H1 (cell line): ENCODE measurements around the gene FAH. TPM values are rescaled to one million over a fixed set of nuclear protein-coding genes. Genes with fewer than 3 reads are reported as not detected.
A peak's percentile ranks its signal among the peaks of the same experiment; 100 is the strongest.

Experiments
- CTCF ChIA-PET: fragments of 300-600 bp; sonication (Branson Sonifier 250); formaldehyde crosslinking; loops from one replicate; lab custom pipeline; 2021; ENCODE audit not compliant: partially characterized antibody; lab: Charles Lee
- POLR2A ChIA-PET: fragments of 300-600 bp; sonication (Branson Sonifier 250); formaldehyde crosslinking; loops from one replicate; lab custom pipeline; 2021; ENCODE audit warnings: inconsistent platforms; ENCODE audit not compliant: partially characterized antibody; lab: Charles Lee
- DNase-seq, 2 experiments: peaks; one replicate each; pipeline versions ENCODE4 v3.0.0 to v3.0.0-alpha.2; 2010 to 2022; ENCODE audit warnings: low spot score in 2 of 2, low read depth in 1 of 2, mixed read lengths in 1 of 2
- FAIRE-seq: peaks from 2 replicates; lab custom pipeline; 2011; peaks lifted over from hg19 to GRCh38; lab: Jason Lieb, UNC
- H2AFZ ChIP-seq: 2 replicates; pipeline ENCODE4 v1.8.1; 2012; ENCODE audit warnings: low read length, inconsistent platforms
- H2AK5ac ChIP-seq: 2 replicates; pipeline ENCODE4 v1.6.1; 2013; ENCODE audit warnings: low read depth, low read length
- H2BK120ac ChIP-seq: replicated peaks from 2 replicates; pipeline ENCODE3; 2013; ENCODE audit warnings: low read depth, low read length, inconsistent platforms
- H2BK12ac ChIP-seq: 2 replicates; pipeline ENCODE4 v1.6.1; 2013; ENCODE audit warnings: low read depth, low read length
- H2BK15ac ChIP-seq: 2 replicates; pipeline ENCODE4 v1.6.1; 2013; ENCODE audit warnings: low read length
- H2BK20ac ChIP-seq: 2 replicates; pipeline ENCODE4 v1.6.1; 2013; ENCODE audit warnings: low read length
- H2BK5ac ChIP-seq: 2 replicates; pipeline ENCODE4 v1.6.1; 2013; ENCODE audit warnings: low read depth, low read length
- H3K14ac ChIP-seq: 2 replicates; pipeline ENCODE4 v1.6.1; 2013; ENCODE audit warnings: inconsistent platforms; ENCODE audit not compliant: insufficient read length
- H3K18ac ChIP-seq: 2 replicates; pipeline ENCODE4 v1.6.1; 2013; ENCODE audit warnings: low read length; ENCODE audit errors: extremely low read depth
- H3K23ac ChIP-seq: 2 replicates; pipeline ENCODE4 v1.6.1; 2013; ENCODE audit warnings: inconsistent platforms; ENCODE audit not compliant: insufficient read length
- H3K23me2 ChIP-seq: 2 replicates; pipeline ENCODE4 v1.6.1; 2013; ENCODE audit warnings: low read depth, low read length
- H3K27ac ChIP-seq: 2 replicates; pipeline ENCODE4 v1.6.1; 2011; ENCODE audit warnings: low read depth, low read length, inconsistent platforms
- H3K27me3 ChIP-seq, 4 experiments: replicated peaks in 1 of 4; 1 replicate in 1 of 4; 2 replicates in 3 of 4; pipeline versions ENCODE4 v1.6.1 to v1.8.1; 2011 to 2013; ENCODE audit warnings: low read length in 3 of 4, mild to moderate bottlenecking in 3 of 4, inconsistent platforms in 2 of 4, mixed read lengths in 2 of 4, moderate library complexity in 1 of 4; ENCODE audit not compliant: control insufficient read depth in 3 of 4, insufficient read depth in 3 of 4; ENCODE audit errors: extremely low read depth in 1 of 4
- H3K36me3 ChIP-seq, 4 experiments: 2 replicates each; pipeline versions ENCODE4 v1.6.1 to v1.8.1; 2011 to 2013; ENCODE audit warnings: mild to moderate bottlenecking in 4 of 4, low read length in 3 of 4, moderate library complexity in 2 of 4, control low read depth in 1 of 4, inconsistent platforms in 1 of 4; ENCODE audit not compliant: insufficient read depth in 4 of 4, control insufficient read depth in 2 of 4
- H3K4ac ChIP-seq: replicated peaks from 2 replicates; pipeline ENCODE3; 2013; ENCODE audit warnings: low read length, low read depth, mixed read lengths, inconsistent platforms; ENCODE audit not compliant: insufficient read length
- H3K4me1 ChIP-seq, 4 experiments: replicated peaks in 1 of 4; 1 replicate in 1 of 4; 2 replicates in 3 of 4; pipeline versions ENCODE4 v1.6.1 to v1.8.1; 2011 to 2013; ENCODE audit warnings: low read length in 3 of 4, inconsistent platforms in 2 of 4, mixed read lengths in 1 of 4; ENCODE audit not compliant: insufficient read depth in 4 of 4, control insufficient read depth in 3 of 4
- H3K4me2 ChIP-seq, 2 experiments: 2 replicates each; pipeline versions ENCODE4 v1.6.1 to v1.8.1; 2011 to 2013; ENCODE audit warnings: low read depth in 2 of 2, low read length in 2 of 2, control low read depth in 1 of 2, inconsistent platforms in 1 of 2, mild to moderate bottlenecking in 1 of 2; ENCODE audit not compliant: insufficient read depth in 1 of 2
- H3K4me3 ChIP-seq, 4 experiments: fragments of 200-600, 300-600 bp in 1 of 4; sonication (generic), shearing (Covaris generic), sonication (Bioruptor Twin) in 1 of 4; 2 replicates each; pipeline versions ENCODE4 v1.5.1 to v1.8.1; 2011 to 2016; ENCODE audit warnings: low read length in 4 of 4, low read depth in 3 of 4, control low read depth in 2 of 4, inconsistent platforms in 2 of 4, mild to moderate bottlenecking in 2 of 4, mixed read lengths in 1 of 4, moderate library complexity in 1 of 4; ENCODE audit not compliant: insufficient read depth in 2 of 4; ENCODE audit errors: extremely low read depth in 1 of 4
- H3K56ac ChIP-seq: replicated peaks from 2 replicates; pipeline ENCODE3; 2013; ENCODE audit warnings: low read depth, mild to moderate bottlenecking, mixed read lengths, low read length, inconsistent platforms; ENCODE audit not compliant: insufficient read length
- H3K79me1 ChIP-seq: 2 replicates; pipeline ENCODE4 v1.6.1; 2013; ENCODE audit warnings: low read depth, low read length, control low read depth
- H3K79me2 ChIP-seq, 2 experiments: 2 replicates each; pipeline versions ENCODE4 v1.6.1 to v1.8.1; 2012 to 2013; ENCODE audit warnings: low read length in 2 of 2, mild to moderate bottlenecking in 2 of 2, inconsistent platforms in 1 of 2; ENCODE audit not compliant: insufficient read depth in 2 of 2, control insufficient read depth in 1 of 2
- H3K9ac ChIP-seq, 4 experiments: replicated peaks in 1 of 4; 1 replicate in 1 of 4; 2 replicates in 3 of 4; pipeline versions ENCODE4 v1.6.1 to v1.8.1; 2011 to 2013; ENCODE audit warnings: low read depth in 3 of 4, low read length in 3 of 4, control low read depth in 2 of 4, mild to moderate bottlenecking in 2 of 4, moderate library complexity in 2 of 4, inconsistent platforms in 1 of 4; ENCODE audit errors: extremely low read depth in 1 of 4
- H3K9me3 ChIP-seq, 2 experiments: 2 replicates each; pipeline versions ENCODE4 v1.6.1 to v1.8.1; 2012 to 2013; ENCODE audit warnings: mild to moderate bottlenecking in 2 of 2, moderate library complexity in 2 of 2, control low read depth in 1 of 2, inconsistent platforms in 1 of 2, low read depth in 1 of 2, low read length in 1 of 2, mixed read lengths in 1 of 2; ENCODE audit not compliant: insufficient read depth in 2 of 2
- H4K20me1 ChIP-seq, 2 experiments: replicated peaks in 1 of 2; 2 replicates each; pipeline versions ENCODE3 to v1.8.1; 2011 to 2013; ENCODE audit warnings: inconsistent platforms in 2 of 2, low read length in 2 of 2, mild to moderate bottlenecking in 1 of 2; ENCODE audit not compliant: insufficient read depth in 2 of 2, control insufficient read depth in 1 of 2
- H4K5ac ChIP-seq: 2 replicates; pipeline ENCODE4 v1.6.1; 2013; ENCODE audit warnings: low read length, low read depth, mixed read lengths, inconsistent platforms; ENCODE audit not compliant: insufficient read length
- H4K8ac ChIP-seq: 2 replicates; pipeline ENCODE4 v1.8.0; 2013; ENCODE audit warnings: mild to moderate bottlenecking, moderate library complexity, low read length, inconsistent platforms; ENCODE audit not compliant: insufficient read depth; ENCODE audit errors: extremely low read depth
- H4K91ac ChIP-seq: replicated peaks from 2 replicates; pipeline ENCODE3; 2013; ENCODE audit warnings: low read length, mixed read lengths, inconsistent platforms; ENCODE audit not compliant: insufficient read length
- ASH2L ChIP-seq: fragments of 200-600, 300-600 bp; sonication (generic); IDR thresholded peaks from one replicate; pipeline ENCODE4 v1.7.1; 2017; ENCODE audit warnings: low read length
- CBX5 ChIP-seq: fragments of 300-800, 300-1000 bp; sonication (generic); IDR thresholded peaks from 2 replicates; pipeline ENCODE4 v1.7.1; 2016; ENCODE audit warnings: antibody characterized with exemption, low read length, low read depth
- CBX8 ChIP-seq: fragments of 300-800, 300-1000 bp; sonication (generic); IDR thresholded peaks from 2 replicates; pipeline ENCODE4 v1.7.1; 2016; ENCODE audit warnings: low read depth, low read length, borderline replicate concordance
- GABPA ChIP-seq: IDR thresholded peaks from 2 replicates; pipeline ENCODE4 v1.6.1; 2011; ENCODE audit warnings: mild to moderate bottlenecking, low read length, moderate library complexity, borderline replicate concordance; ENCODE audit not compliant: insufficient read depth
- MAFK ChIP-seq: IDR thresholded peaks from 2 replicates; pipeline ENCODE4 v1.6.1; 2012; ENCODE audit warnings: low read depth, mild to moderate bottlenecking, improper control_type of control experiment, low read length
- POLR2A ChIP-seq, 2 experiments: IDR thresholded peaks; 1 replicate in 1 of 2; 2 replicates in 1 of 2; pipeline ENCODE4 v1.6.1; 2011; ENCODE audit warnings: low read depth in 2 of 2, low read length in 2 of 2, mild to moderate bottlenecking in 2 of 2; ENCODE audit errors: control extremely low read depth in 1 of 2
- POLR2AphosphoS5 ChIP-seq: IDR thresholded peaks from 2 replicates; pipeline ENCODE4 v1.6.1; 2011; ENCODE audit warnings: low read depth, low read length
- RNF2 ChIP-seq: fragments of 200-900, 300-1000 bp; sonication (generic); IDR thresholded peaks from 2 replicates; pipeline ENCODE4 v1.7.1; 2016; ENCODE audit warnings: borderline replicate concordance, low read depth, mild to moderate bottlenecking, antibody characterized with exemption, low read length; ENCODE audit not compliant: poor library complexity, severe bottlenecking; ENCODE audit errors: missing control alignments
- RXRA ChIP-seq: IDR thresholded peaks from 2 replicates; pipeline ENCODE4 v1.6.1; 2011; ENCODE audit warnings: low read depth, mild to moderate bottlenecking, low read length, moderate library complexity; ENCODE audit not compliant: insufficient read depth
- SP1 ChIP-seq: IDR thresholded peaks from 2 replicates; pipeline ENCODE4 v1.6.1; 2011; ENCODE audit warnings: low read depth, low read length
- SP2 ChIP-seq: IDR thresholded peaks from 2 replicates; pipeline ENCODE4 v1.6.1; 2012; ENCODE audit warnings: mild to moderate bottlenecking, low read length, inconsistent platforms
- SRF ChIP-seq: IDR thresholded peaks from 2 replicates; pipeline ENCODE4 v1.6.1; 2011; ENCODE audit warnings: mild to moderate bottlenecking, low read depth, low read length, moderate library complexity
- USF2 ChIP-seq: IDR thresholded peaks from 2 replicates; pipeline ENCODE4 v1.6.1; 2011; ENCODE audit warnings: low read length, improper control_type of control experiment
- YY1 ChIP-seq: IDR thresholded peaks from 2 replicates; pipeline ENCODE4 v1.6.1; 2011; ENCODE audit warnings: low read depth, mild to moderate bottlenecking, low read length
- WGBS, 2 experiments: shearing (Covaris generic) in 1 of 2; methylation state at CpG; one replicate each; pipeline versions ENCODE4 v1.1.6 to v1.1.7; 2013 to 2015; ENCODE audit warnings: low lambda C conversion rate in 2 of 2, mixed read lengths in 2 of 2, inconsistent platforms in 1 of 2, low coverage in 1 of 2, missing lambda C conversion rate in 1 of 2; ENCODE audit not compliant: insufficient replicate concordance in 2 of 2, insufficient coverage in 1 of 2, insufficient read length in 1 of 2; ENCODE audit errors: extremely low coverage in 1 of 2, missing lambda C conversion rate in 1 of 2; 5-methylcytosine and 5-hydroxymethylcytosine counted together
- polyA plus RNA-seq, 7 experiments: library from polyadenylated mRNA; depleted of rRNA in 3 of 7; stranded (reverse) in 5 of 7; unstranded in 2 of 7; fragments of >200 nt in 5 of 7; fragments of 200-250 nt in 2 of 7; gene quantifications; 1 replicate in 5 of 7; 2 replicates in 1 of 7; 4 replicates in 1 of 7; pipeline versions ENCODE4 v1.2.1 to v1.2.3, GENCODE V29; 2011 to 2013; ENCODE audit warnings: missing spikeins in 2 of 7, mixed read lengths in 2 of 7
- total RNA-seq: library from RNA; stranded (reverse); fragmentation: NEBNext Ultra II Directional; extraction: Animal tissue kit (Norgen Biotek cat#: 25700); gene quantifications from 2 replicates; pipeline ENCODE4 v1.2.1, GENCODE V29; 2021

FAH gene
- total and polyA plus RNA-seq, 2 of the 8 experiments (the other 6 are each of a cell fraction or from before 2014, with no cell fraction given) = 20.0 to 21.7 TPM

DNA sequence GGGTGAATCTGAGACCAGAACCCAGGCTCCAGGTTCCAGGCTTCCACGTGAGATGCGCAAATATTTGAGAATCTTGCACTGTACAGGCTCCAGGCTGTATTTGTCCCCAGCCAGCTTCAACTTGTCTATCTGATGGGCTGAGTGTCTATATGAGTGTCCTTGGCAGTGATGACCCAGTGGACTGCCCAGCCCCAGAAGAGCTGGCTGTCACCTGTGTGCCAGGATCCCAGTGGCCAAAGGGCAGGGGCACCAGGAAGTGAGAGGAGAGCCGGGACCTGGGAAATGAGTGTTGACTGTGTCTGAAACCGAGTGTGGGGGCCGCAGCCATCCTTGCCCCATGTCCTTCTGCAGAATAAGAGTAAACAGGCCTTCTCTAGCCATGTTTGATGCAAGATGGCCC, 10.4 kb downstream of the FAH start:
- Histone ChIP-seq H3K4ac (no peak overlapping the region), H3K56ac (no peak overlapping the region), H2BK120ac (no peak overlapping the region), H4K91ac (no peak overlapping the region), H3K36me3 (peaks cover 2 to 11% (median 4%) of the 10 kb centered on the region in 4 experiments; a peak in 4 of 8 replicates), H3K79me2 (no peaks in the 10 kb centered on the region), H4K8ac (0 out of 2 replicates have a peak overlapping the region, but pooled peaks have one; percentile 63), H3K23ac (no peak overlapping the region), H2AK5ac (no peak overlapping the region), H2BK15ac (no peak overlapping the region), H2AFZ (no peak overlapping the region), H3K23me2 (no peaks in the 10 kb centered on the region), H3K27ac (no peak overlapping the region), H3K79me1 (no peaks in the 10 kb centered on the region), H2BK20ac (no peak overlapping the region), H3K27me3 (no peaks in the 10 kb centered on the region), H3K9me3 (no peaks in the 10 kb centered on the region), H3K14ac (no peak overlapping the region), H4K5ac (no peak overlapping the region), H3K4me3 (no peak overlapping the region), H3K18ac (no peak overlapping the region), H2BK5ac (no peak overlapping the region), H4K20me1 (no peaks in the 10 kb centered on the region), H2BK12ac (no peak overlapping the region), H3K4me2 (no peak overlapping the region), H3K9ac (no peak overlapping the region), H3K4me1 (no peaks in the 10 kb centered on the region; a peak in 2 of 7 replicates)
- CTCF ChIA-PET = interaction anchor here (0.6 to 0.8 kb wide), 2 partner anchors 15 to 215 kb away, joined by 4 to 7 read pairs; no protein-coding TSS in a partner anchor
- POLR2A ChIA-PET = no interaction called here
- DNase-seq (no peak), FAIRE-seq (no peak)
- 85% methylated on average over 5 of the region's 5 CpGs; no CpG with 5 or more reads in 1 of the 2 experiments for WGBS, 2 experiments
- TF ChIP-seq SP1 = no peak
- TF ChIP-seq MAFK = no peak
- no peak for TF ChIP-seq CBX8
- TF ChIP-seq POLR2A (IDR thresholded peaks at IDR 0.05; ENCODE audit: control extremely low read depth in 1 of 2, low read depth in 2 of 2, low read length in 2 of 2) = no peak
- no peak for TF ChIP-seq ASH2L
- no peak for TF ChIP-seq RXRA
- no peak for TF ChIP-seq GABPA
- TF ChIP-seq CBX5 = no peak
- TF ChIP-seq RNF2 = no peak
- TF ChIP-seq POLR2AphosphoS5 = no peak
- TF ChIP-seq YY1 = no peak
- no peak for TF ChIP-seq SRF
- no peak for TF ChIP-seq USF2
- TF ChIP-seq SP2 = no peak
